NOMO-1 (cell line): ENCODE measurements around the gene C17orf100.
A peak's percentile ranks its signal among the peaks of the same experiment; 100 is the strongest.
"Not testable (repeated sequence)": the region's sequence is repeated elsewhere in the genome, so short reads cannot be mapped to it uniquely, and the experiment has no call there.

Experiments
- DNase-seq, 2 experiments: peaks; one replicate each; lab custom pipeline; 2025; ENCODE audit not compliant: unreplicated experiment in 2 of 2; lab: John Stamatoyannopoulos, UW

Gene C17orf100

DNA sequence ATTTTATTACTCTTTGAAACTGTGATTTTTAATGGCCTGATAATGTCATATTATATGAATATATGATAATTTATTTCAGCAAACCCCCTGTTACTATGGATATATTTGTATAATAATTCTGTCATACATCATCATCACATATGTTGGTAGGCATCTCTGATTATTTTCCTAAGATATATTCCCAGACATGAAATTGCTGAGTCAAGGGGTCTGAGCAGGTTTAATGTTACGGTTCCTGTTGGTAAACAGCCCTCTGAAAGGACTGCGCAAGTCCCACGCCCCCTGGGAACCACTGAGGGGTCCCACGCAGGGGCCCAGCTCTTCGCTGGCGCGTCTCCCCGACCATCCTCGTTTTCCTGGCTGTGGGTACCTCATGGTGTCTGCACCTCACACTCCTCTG lies 37.4 kb downstream of the C17orf100 start:
- DNase-seq = no peak

DNA sequence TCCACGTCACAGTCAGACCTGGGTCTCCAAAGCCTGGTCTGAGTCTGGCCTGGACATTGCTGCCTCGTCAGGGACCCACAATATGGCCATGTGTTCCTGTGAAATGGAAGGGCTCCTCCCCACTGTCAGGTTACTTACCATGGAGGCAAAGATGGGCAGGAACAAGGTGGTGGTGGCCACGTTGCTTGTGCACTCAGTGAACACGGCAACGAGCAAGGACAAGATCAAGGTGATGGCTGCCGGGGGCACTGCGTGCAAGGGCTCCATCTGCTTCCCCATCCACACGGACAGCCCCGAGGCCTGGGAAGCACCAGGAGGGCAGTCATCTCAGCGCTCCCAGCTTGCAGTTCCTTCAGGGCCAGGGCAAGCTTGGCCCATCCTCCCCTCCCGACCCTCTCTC lies 39.1 kb downstream of the C17orf100 start:
- no peak for DNase-seq

DNA sequence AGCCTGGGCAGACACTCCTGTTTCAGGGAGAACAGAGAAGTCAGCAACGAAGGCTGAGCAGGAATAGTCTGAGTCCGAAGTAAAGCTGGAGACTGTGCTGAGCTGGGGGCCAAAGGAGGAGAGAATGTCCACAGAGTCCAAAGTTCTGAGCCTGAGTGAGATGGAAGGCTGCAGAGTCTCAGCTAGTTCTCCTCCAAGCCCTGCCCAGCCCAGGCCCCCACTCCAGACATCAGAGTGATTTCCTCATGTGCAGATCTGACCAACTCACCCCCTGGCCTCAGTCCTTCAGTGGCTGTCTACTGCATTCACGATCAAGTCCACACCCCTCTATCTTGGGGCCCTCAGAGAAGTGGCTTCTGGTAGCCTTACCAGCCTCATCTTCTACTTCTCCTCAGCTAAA lies 40.0 kb downstream of the C17orf100 start:
- DNase-seq = no peak

DNA sequence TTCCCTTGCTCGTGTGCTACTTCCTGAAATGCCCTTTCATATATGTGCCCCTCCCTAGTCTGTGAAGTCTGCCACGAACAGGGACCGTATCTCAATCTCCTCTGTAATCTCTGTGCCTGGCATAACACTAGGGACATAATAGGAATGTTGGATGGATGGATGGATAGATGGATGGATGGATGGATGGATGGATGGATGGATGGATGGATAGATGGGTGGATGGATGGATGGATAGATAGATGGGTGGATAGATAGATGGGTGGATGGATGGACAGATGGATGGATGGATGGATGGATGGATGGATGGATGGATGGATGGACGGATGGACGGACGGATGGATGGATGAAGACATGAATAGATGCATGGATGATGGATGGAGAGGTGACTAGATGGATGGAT lies 40.4 kb downstream of the C17orf100 start:
- DNase-seq = not testable (repeated sequence)

DNA sequence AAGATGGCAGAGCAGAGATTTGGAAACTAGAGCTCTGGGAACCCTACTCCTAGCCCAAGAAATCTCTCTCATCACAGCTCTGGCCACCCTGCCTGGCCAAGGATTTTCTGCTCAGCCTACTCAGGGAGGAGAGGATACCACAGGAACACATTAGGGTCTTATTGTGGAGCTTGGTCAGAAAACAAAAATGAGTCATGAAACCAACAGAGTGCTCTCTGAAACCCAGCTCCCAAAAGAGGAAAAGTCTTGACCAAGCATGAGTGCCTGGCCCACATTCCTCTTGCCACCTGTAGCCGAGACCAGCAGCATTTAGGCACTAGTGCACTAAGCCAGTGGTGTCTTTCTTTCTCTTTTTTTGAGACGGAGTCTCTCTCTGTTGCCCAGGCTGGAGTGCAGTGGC lies 43.5 kb downstream of the C17orf100 start:
- no peak for DNase-seq

DNA sequence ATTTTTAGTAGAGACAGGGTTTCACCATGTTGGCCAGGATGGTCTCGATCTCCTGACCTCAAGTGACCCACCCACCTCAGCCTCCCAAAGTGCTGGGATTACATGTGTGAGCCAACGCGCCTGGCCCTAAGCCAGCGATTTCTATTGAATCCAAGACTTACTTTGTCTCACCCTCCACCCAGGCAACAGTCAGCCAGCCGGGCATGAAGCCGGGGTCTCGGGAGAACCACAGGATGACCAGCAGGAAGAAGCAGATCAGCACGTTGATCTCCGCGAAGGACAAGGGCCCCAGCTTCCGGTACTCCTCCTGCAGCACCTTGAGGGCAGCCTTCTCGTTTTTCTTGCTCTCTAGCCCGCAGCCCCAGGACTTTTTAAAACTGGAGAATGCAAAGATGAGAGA lies 44.0 kb downstream of the C17orf100 start:
- DNase-seq = no peak

DNA sequence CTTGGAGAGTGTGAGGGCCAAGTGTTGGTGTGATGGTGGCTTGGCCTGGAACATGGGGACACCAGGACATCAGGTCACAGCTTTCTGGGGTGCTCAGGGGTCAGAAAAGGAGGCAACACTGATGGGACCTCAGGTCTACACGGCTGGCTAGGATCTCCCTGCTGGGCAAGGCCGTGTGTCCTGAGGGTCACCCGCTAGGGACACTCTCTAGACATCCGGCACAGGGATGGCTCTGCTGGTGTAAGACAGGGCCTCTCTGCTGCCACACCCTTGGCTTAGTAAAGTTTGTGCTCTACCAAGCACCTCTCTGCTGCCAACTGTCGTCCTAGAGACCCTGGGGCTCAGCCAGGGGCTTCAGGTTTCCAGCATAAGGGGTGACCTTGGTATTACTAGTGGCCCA lies 45.3 kb downstream of the C17orf100 start:
- no peak for DNase-seq

DNA sequence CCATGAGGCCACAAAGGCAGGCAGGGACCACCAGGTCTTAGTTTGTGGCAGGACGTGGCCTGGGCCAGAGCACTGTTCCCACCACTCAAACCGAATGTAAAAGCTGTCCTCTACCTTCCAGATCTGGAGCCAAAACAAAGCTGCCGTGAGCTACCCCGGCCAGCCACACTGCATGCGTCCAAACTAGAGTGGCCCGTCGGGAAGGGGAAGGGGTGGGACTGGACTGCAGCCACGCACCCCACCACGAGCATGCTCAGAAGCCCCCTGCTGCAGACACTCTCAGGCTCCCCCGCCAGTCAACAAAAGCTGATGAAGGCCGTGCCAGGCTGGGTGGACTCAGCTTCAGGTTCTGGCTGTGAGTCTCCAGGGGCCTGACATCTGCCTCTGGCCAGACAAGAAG lies 46.4 kb downstream of the C17orf100 start:
- DNase-seq = no peak

DNA sequence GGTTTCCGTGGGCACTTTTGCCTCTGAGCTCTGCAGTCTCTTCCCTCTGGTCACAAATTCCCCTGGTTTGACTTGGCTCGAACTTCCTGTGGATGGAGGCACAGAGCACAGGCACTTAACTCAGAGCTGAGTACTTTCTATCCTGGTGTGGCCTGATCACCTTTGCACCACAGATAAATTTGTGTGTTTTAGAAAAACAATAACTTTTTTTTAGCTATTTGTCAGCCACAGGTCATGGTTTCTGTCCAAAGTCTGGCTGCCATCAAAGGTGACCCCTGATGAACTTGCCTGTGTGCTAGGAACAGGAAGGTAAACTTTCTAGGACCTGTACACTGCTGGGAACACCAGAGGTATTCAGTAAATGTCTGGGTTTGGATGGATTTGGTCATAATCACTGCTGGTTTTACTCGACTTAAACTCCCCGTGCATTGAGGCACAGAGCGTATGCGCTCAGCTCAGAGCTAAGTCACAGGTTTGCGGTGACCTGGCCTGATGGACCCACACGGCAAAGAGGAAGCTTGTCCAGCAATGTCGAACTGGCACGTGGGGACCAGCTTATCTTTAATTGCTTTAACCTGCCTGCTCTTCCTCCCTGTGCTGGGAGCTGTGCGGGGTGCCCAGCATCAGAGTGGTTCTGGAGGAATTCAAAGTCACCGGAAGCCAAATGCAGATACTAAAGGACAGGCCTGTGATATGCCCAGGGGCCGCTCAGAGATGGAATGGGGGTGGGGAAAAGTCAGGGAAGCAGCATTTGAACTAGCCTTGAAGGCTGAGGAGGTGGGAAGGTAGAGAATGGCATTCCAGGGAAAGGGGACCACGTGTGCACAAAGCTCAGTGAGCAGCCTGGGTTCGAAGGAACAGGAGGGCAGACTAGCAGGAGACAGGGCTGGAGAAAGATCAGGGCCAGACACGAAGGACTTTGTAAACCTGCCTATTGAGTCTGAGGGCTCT lies 48.7 kb downstream of the C17orf100 start:
- no peak for DNase-seq

DNA sequence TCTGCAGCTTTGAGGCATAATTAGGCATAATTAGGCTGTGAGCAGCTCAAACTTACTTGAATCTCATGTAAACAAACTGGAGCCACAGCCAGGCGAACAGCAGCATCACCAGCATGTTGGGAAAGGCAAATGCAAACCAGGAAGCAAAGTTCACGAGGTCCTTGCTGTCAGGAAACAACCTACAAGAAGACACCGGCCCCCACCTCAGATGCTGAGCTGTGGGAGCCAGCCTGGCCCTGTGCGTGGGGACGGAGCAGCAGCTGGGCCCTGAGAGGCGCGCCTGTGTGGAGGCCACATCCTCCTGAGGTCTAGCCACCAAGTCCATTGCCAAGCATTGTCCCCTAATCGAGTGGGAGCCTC lies 49.4 kb downstream of the C17orf100 start:
- DNase-seq = no peak

DNA sequence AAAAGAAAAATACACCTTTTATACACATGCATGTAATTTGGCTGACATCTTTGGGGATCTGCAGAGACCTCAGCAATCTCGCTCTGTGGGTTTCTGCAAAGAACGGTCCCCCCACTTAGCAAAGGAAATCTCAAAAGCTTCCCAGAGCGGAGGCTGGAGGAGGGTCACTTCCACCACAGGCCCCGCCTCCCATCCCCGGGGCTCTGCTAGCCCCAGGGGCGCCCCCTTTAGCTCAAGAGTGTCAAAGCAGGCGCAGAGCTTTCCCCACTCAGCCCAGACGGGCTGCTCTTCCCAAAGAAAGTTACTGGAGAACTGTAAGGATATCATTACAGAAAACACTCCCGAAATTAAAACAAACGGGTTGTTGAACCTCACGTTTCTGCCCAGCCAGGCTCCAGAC lies 50.2 kb downstream of the C17orf100 start:
- DNase-seq = peak in 1 of 2 experiments; percentile 7

DNA sequence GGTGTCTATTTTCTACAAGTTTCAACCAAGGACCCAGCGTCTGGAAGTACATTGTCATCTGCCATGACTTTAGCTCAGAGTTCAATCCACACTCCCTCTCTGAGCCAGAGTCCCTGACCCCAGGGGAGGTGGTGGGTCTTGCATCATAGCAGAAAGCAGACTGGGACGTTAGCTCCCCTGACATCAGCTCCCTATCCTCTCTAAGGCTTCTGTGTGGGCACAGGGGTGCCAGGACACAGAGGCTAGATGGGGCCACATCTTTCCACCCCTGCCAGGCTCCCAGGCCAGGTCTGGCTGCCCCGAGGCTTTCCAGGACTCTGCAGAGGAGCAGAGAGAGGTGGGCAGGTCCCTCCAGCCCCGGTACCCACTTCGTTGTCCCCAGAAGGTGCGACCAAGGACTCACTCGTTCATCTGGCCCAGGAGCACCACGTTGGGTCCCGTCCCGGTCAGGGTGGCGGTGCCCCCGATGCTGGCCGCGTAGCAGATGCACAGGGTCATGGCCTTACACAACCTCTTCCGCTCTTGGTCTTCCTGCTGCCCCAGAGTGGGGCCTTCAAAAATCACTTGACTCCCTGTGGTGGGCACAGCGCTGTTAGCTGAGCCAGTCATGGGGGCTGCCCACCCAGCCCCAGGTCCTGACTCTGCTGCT lies 51.1 kb downstream of the C17orf100 start:
- no peak for DNase-seq
